ENCODE data around the gene SMAD4. TPM values are rescaled to one million over a fixed set of nuclear protein-coding genes. Genes with fewer than 3 reads are reported as not detected.

Gene SMAD4
- polyA plus RNA-seq, 2 of the 4 experiments (the other 2 are of a cell fraction): 52.1 to 107 TPM

- TF ChIP-seq ESRRA (IDR thresholded peaks at IDR 0.05; ENCODE audit: borderline replicate concordance, low read length) (no peak), CHD2 (IDR thresholded peaks at IDR 0.05; ENCODE audit: low read length, partially characterized antibody) (no peak), POLR2AphosphoS2 (conservative IDR thresholded peaks at IDR 0.05; ENCODE audit: low read length) (no peak), HMGXB4 (CRISPR knock-in tag; IDR thresholded peaks at IDR 0.05; ENCODE audit: borderline replicate concordance) (no peak), RCOR1 (IDR thresholded peaks at IDR 0.05; ENCODE audit: low read depth, low read length) (no peak), HEYL (CRISPR knock-in tag; IDR thresholded peaks at IDR 0.05) (no peak), TP53 (CRISPR knock-in tag; IDR thresholded peaks at IDR 0.05) (no peak), TFCP2L1 (CRISPR knock-in tag; IDR thresholded peaks at IDR 0.05) (no peak), MAFK (IDR thresholded peaks at IDR 0.05; ENCODE audit: partially characterized antibody) (no peak), FOXS1 (CRISPR knock-in tag; IDR thresholded peaks at IDR 0.05) (no peak), BCL3 (IDR thresholded peaks at IDR 0.05) (no peak), CEBPB (IDR thresholded peaks at IDR 0.05) (no peak), RAD21 (conservative IDR thresholded peaks at IDR 0.05 in 1 of 2, IDR thresholded peaks at IDR 0.05 in 1 of 2) (no peak), ZNF302 (CRISPR knock-in tag; IDR thresholded peaks at IDR 0.05) (no peak), MYC (IDR thresholded peaks at IDR 0.05; ENCODE audit: borderline replicate concordance, low read length) (no peak), FOSL2 (IDR thresholded peaks at IDR 0.05) (no peak), FOSL2 (CRISPR knock-in tag; IDR thresholded peaks at IDR 0.05) (no peak), MAZ (IDR thresholded peaks at IDR 0.05; ENCODE audit: borderline replicate concordance, low read depth, low read length) (no peak)
- TF ChIP-seq, protein P1, sequence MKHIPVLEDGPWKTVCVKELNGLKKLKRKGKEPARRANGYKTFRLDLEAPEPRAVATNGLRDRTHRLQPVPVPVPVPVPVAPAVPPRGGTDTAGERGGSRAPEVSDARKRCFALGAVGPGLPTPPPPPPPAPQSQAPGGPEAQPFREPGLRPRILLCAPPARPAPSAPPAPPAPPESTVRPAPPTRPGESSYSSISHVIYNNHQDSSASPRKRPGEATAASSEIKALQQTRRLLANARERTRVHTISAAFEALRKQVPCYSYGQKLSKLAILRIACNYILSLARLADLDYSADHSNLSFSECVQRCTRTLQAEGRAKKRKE (CRISPR knock-in tag; IDR thresholded peaks at IDR 0.05; ENCODE audit: low read depth): no peak
- TF ChIP-seq, protein P2, sequence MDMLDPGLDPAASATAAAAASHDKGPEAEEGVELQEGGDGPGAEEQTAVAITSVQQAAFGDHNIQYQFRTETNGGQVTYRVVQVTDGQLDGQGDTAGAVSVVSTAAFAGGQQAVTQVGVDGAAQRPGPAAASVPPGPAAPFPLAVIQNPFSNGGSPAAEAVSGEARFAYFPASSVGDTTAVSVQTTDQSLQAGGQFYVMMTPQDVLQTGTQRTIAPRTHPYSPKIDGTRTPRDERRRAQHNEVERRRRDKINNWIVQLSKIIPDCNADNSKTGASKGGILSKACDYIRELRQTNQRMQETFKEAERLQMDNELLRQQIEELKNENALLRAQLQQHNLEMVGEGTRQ (IDR thresholded peaks at IDR 0.05): no peak
- TF ChIP-seq, protein P3, sequence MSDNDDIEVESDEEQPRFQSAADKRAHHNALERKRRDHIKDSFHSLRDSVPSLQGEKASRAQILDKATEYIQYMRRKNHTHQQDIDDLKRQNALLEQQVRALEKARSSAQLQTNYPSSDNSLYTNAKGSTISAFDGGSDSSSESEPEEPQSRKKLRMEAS (IDR thresholded peaks at IDR 0.05): no peak
- H3K27ac ChIP-seq: no peak overlapping the region
- H3K4me1 ChIP-seq: no peaks in the 10 kb centered on the region
- no peak for DNase-seq (ENCODE audit: low read depth in 1 of 2, low spot score in 1 of 2)
- no peaks in the 10 kb centered on the region for H3K9me3 ChIP-seq
- ChIA-PET CTCF (interaction anchor here (1.3 kb wide), 1 partner anchor 10 kb away, joined by 3 read pairs; no protein-coding TSS in a partner anchor), POLR2A (no interaction called here)
- FAIRE-seq: no peak
- WGBS (ENCODE audit: missing lambda C conversion rate): 97% methylated on average over 8 of the region's 33 CpGs
- no peak overlapping the region for H3K4me2 ChIP-seq
- H3K4me3 ChIP-seq: no peak overlapping the region
- no peak for ATAC-seq
Measured at GRCh38 chr18:51120809-51121596, 91.0 kb downstream of the SMAD4 start.

GRCh38 chr18:51121597-51121857, 91.5 kb downstream of the SMAD4 start:
- FAIRE-seq: no peak
- Histone ChIP-seq H3K4me2 (no peak overlapping the region), H3K9me3 (no peaks in the 10 kb centered on the region), H3K4me1 (no peaks in the 10 kb centered on the region), H3K4me3 (no peak overlapping the region), H3K27ac (no peak overlapping the region)
- no peak for DNase-seq (ENCODE audit: low read depth in 1 of 2, low spot score in 1 of 2)
- WGBS (ENCODE audit: missing lambda C conversion rate): 75% methylated on average over 2 of the region's 4 CpGs
- ChIA-PET CTCF (no interaction called here), POLR2A (no interaction called here)
- TF ChIP-seq ZSCAN20 (CRISPR knock-in tag; IDR thresholded peaks at IDR 0.05) (no peak), HOXA7 (CRISPR knock-in tag; IDR thresholded peaks at IDR 0.05) (no peak), MAZ (IDR thresholded peaks at IDR 0.05; ENCODE audit: borderline replicate concordance, low read depth, low read length) (no peak), MYC (IDR thresholded peaks at IDR 0.05; ENCODE audit: borderline replicate concordance, low read length) (no peak), CEBPB (IDR thresholded peaks at IDR 0.05) (no peak), CBX2 (IDR thresholded peaks at IDR 0.05; ENCODE audit: borderline replicate concordance, low read depth) (no peak), ELK1 (IDR thresholded peaks at IDR 0.05; ENCODE audit: low read depth, low read length) (no peak), FOXS1 (CRISPR knock-in tag; IDR thresholded peaks at IDR 0.05) (no peak), EP300 (IDR thresholded peaks at IDR 0.05) (no peak), NR3C1 (IDR thresholded peaks at IDR 0.05) (no peak), BCL3 (IDR thresholded peaks at IDR 0.05) (no peak), ZNF302 (CRISPR knock-in tag; IDR thresholded peaks at IDR 0.05) (no peak), HEYL (CRISPR knock-in tag; IDR thresholded peaks at IDR 0.05) (no peak), TFCP2L1 (CRISPR knock-in tag; IDR thresholded peaks at IDR 0.05) (no peak)
- ATAC-seq: no peak
